ENCODE measurements around the gene WLS. TPM values are rescaled to one million over a fixed set of nuclear protein-coding genes. Genes with fewer than 3 reads are reported as not detected.

WLS gene
- total RNA-seq, 1 donor from 2014 or later = 187 TPM

GRCh38 chr1:68120136-68120791, 112.1 kb downstream of the WLS start:
- peaks cover 7% of the 10 kb centered on the region for H4K20me1 ChIP-seq (ENCODE audit: insufficient read depth, low read length)
- Mint-ChIP-seq H3K36me3 (ENCODE audit: low read depth, unreplicated experiment) (peaks cover 9% of the 10 kb centered on the region), H3K4me3 (ENCODE audit: unreplicated experiment) (no peak overlapping the region), H3K9me3 (ENCODE audit: unreplicated experiment) (no peaks in the 10 kb centered on the region), H3K27me3 (ENCODE audit: low read depth, unreplicated experiment) (no peaks in the 10 kb centered on the region), H3K4me1 (ENCODE audit: low read depth, unreplicated experiment) (peaks cover 9% of the 10 kb centered on the region), H3K27ac (ENCODE audit: unreplicated experiment) (no peak overlapping the region)
- FAIRE-seq = peak; percentile 55
- H3K4me1 ChIP-seq (ENCODE audit: insufficient read depth, low read length) = peaks cover 13% of the 10 kb centered on the region
- DNase-seq (ENCODE audit: low read depth) = peak; percentile 69
- TF ChIP-seq EZH2 (IDR thresholded peaks at IDR 0.05; ENCODE audit: insufficient read depth, low read length) (no peak), CTCF (IDR thresholded peaks at IDR 0.05; ENCODE audit: insufficient read depth, low read depth, low read length) (peak; percentile 75)
- H3K27me3 ChIP-seq (ENCODE audit: insufficient read depth, low read length) = no peaks in the 10 kb centered on the region
- H3K36me3 ChIP-seq (ENCODE audit: insufficient read depth, low read length) = peaks cover 30% of the 10 kb centered on the region
- H3K79me2 ChIP-seq (ENCODE audit: insufficient read depth, low read length) = no peaks in the 10 kb centered on the region
- no peak overlapping the region for H3K4me3 ChIP-seq (ENCODE audit: insufficient read depth, low read depth, low read length)
- H3K9ac ChIP-seq (ENCODE audit: low read length) = no peak overlapping the region
- H3K9me3 ChIP-seq (ENCODE audit: insufficient read depth, low read depth, low read length) = no peaks in the 10 kb centered on the region
- H3K27ac ChIP-seq (ENCODE audit: low read depth, low read length) = no peak overlapping the region
- H2AFZ ChIP-seq (ENCODE audit: low read depth, low read length) = no peak overlapping the region
- no peak overlapping the region for H3K4me2 ChIP-seq (ENCODE audit: low read length)

- FAIRE-seq (no peak), DNase-seq (ENCODE audit: low read depth) (no peak)
- Mint-ChIP-seq H3K4me3 (ENCODE audit: unreplicated experiment) (no peak overlapping the region), H3K36me3 (ENCODE audit: low read depth, unreplicated experiment) (peaks cover 9% of the 10 kb centered on the region), H3K27me3 (ENCODE audit: low read depth, unreplicated experiment) (no peaks in the 10 kb centered on the region), H3K27ac (ENCODE audit: unreplicated experiment) (no peak overlapping the region), H3K9me3 (ENCODE audit: unreplicated experiment) (no peaks in the 10 kb centered on the region), H3K4me1 (ENCODE audit: low read depth, unreplicated experiment) (peaks cover 9% of the 10 kb centered on the region)
- Histone ChIP-seq H3K4me2 (ENCODE audit: low read length) (no peak overlapping the region), H3K9me3 (ENCODE audit: insufficient read depth, low read depth, low read length) (no peaks in the 10 kb centered on the region), H4K20me1 (ENCODE audit: insufficient read depth, low read length) (peaks cover 7% of the 10 kb centered on the region), H3K4me1 (ENCODE audit: insufficient read depth, low read length) (peaks cover 13% of the 10 kb centered on the region), H3K27ac (ENCODE audit: low read depth, low read length) (no peak overlapping the region), H3K4me3 (ENCODE audit: insufficient read depth, low read depth, low read length) (no peak overlapping the region), H3K9ac (ENCODE audit: low read length) (no peak overlapping the region), H2AFZ (ENCODE audit: low read depth, low read length) (no peak overlapping the region), H3K79me2 (ENCODE audit: insufficient read depth, low read length) (no peaks in the 10 kb centered on the region), H3K36me3 (ENCODE audit: insufficient read depth, low read length) (peaks cover 23% of the 10 kb centered on the region), H3K27me3 (ENCODE audit: insufficient read depth, low read length) (no peaks in the 10 kb centered on the region)
- no peak for TF ChIP-seq CTCF (IDR thresholded peaks at IDR 0.05; ENCODE audit: insufficient read depth, low read depth, low read length)
- TF ChIP-seq EZH2 (IDR thresholded peaks at IDR 0.05; ENCODE audit: insufficient read depth, low read length) = no peak
Observed at GRCh38 chr1:68119445-68119844, 112.9 kb downstream of the WLS start.

GRCh38 chr1:68117416-68117815, 114.9 kb downstream of the WLS start:
- peaks cover 15% of the 10 kb centered on the region for H3K4me1 Mint-ChIP-seq (ENCODE audit: low read depth, unreplicated experiment)
- peaks cover 9% of the 10 kb centered on the region for H3K36me3 Mint-ChIP-seq (ENCODE audit: low read depth, unreplicated experiment)
- H3K27me3 ChIP-seq (ENCODE audit: insufficient read depth, low read length) = no peaks in the 10 kb centered on the region
- no peaks in the 10 kb centered on the region for H3K9me3 ChIP-seq (ENCODE audit: insufficient read depth, low read depth, low read length)
- H3K4me1 ChIP-seq (ENCODE audit: insufficient read depth, low read length) = peaks cover 25% of the 10 kb centered on the region
- H3K9me3 Mint-ChIP-seq (ENCODE audit: unreplicated experiment) = no peaks in the 10 kb centered on the region
- no peak overlapping the region for H3K27ac Mint-ChIP-seq (ENCODE audit: unreplicated experiment)
- peaks cover 8% of the 10 kb centered on the region for H4K20me1 ChIP-seq (ENCODE audit: insufficient read depth, low read length)
- no peak overlapping the region for H3K27ac ChIP-seq (ENCODE audit: low read depth, low read length)
- H3K4me3 Mint-ChIP-seq (ENCODE audit: unreplicated experiment) = no peak overlapping the region
- DNase-seq (ENCODE audit: low read depth) (no peak), FAIRE-seq (no peak)
- peaks cover 9% of the 10 kb centered on the region for H3K36me3 ChIP-seq (ENCODE audit: insufficient read depth, low read length)
- H3K27me3 Mint-ChIP-seq (ENCODE audit: low read depth, unreplicated experiment) = no peaks in the 10 kb centered on the region
- TF ChIP-seq EZH2 (IDR thresholded peaks at IDR 0.05; ENCODE audit: insufficient read depth, low read length) (no peak), CTCF (IDR thresholded peaks at IDR 0.05; ENCODE audit: insufficient read depth, low read depth, low read length) (no peak)
- no peak overlapping the region for H3K4me3 ChIP-seq (ENCODE audit: insufficient read depth, low read depth, low read length)
- H2AFZ ChIP-seq (ENCODE audit: low read depth, low read length) = no peak overlapping the region
- no peak overlapping the region for H3K9ac ChIP-seq (ENCODE audit: low read length)
- H3K4me2 ChIP-seq (ENCODE audit: low read length) = no peak overlapping the region
- H3K79me2 ChIP-seq (ENCODE audit: insufficient read depth, low read length) = no peaks in the 10 kb centered on the region
